OCI-LY3 (cell line): ENCODE measurements around the gene KIF6.

ENCODE experiments used
- CTCF ChIP-seq: fragments of 200-600, 300-600 bp; sonication (generic); IDR thresholded peaks from 2 replicates; pipeline ENCODE4 v1.5.1; 2014; ENCODE audit warnings: antibody characterized with exemption, low read length, low read depth
- EZH2phosphoT487 ChIP-seq: fragments of 200-600 bp; shearing (Covaris generic); IDR thresholded peaks from 2 replicates; pipeline ENCODE4 v1.6.1; 2018; ENCODE audit warnings: antibody characterized with exemption, mixed run types, low read depth

GRCh38 chr6:39327507-39327906 is 397.7 kb downstream of the KIF6 start:
- TF ChIP-seq EZH2phosphoT487 (no peak), CTCF (no peak)
